GM18870 (cell line): ENCODE results near the gene KRTAP10-1.

Experiments
- ATAC-seq: cut with Tn5 transposase; IDR thresholded peaks from one replicate; pipeline ENCODE4 v1.9.1; 2021; ENCODE audit warnings: moderate library complexity; ENCODE audit not compliant: unreplicated experiment

KRTAP10-1 gene

DNA sequence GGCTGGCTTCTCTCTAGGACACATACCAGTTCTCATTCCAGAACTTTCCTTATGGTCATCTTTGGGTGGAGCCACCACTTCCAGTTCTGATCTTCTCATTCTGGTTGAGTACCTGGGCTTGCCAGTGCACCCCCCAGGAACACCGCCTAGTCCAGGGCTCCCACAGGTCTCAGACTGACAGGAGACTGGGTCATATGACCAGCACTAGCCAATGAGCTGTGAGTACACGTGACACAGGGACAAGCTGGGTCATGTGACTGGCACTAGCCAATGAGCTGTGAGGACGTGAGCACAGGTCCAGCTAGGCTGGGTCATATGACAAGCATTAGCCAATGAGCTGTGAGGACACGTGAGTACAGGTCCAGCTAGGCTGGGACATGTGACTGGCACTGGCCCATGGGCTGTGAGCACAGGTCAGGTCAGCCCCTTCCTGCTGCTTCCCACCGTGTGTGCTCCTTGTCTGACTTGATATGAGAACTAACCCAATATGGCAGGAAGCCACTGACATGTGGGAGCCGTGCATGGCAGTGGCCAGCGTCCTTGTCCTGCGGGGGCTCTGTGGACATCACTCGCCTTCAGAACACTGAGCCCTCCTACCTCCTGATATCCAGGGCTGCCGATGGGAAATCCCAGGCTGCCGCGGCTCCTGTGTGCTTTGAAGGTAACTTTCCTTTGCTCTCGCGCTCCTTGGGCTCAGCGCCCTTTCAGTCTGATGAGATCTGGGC lies 22.7 kb downstream of the KRTAP10-1 start:
- no peak for ATAC-seq

DNA sequence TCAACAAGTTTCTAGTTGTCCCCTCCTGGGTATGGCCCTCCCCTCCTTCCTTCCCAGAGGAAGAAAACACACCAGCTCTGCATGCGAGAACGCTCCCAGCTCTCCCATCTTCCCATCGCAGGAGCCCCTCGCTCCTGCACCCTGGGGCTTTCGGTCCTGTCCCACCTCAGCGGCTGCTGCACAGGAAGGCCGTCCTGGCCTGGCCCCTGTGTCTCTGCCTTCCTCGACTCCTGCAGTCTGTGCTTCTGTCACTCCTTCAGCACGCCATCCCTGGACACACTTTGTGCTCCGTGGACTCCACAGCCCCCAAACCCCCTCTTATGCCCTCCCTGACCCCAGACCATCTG lies 23.2 kb downstream of the KRTAP10-1 start:
- ATAC-seq = no peak

DNA sequence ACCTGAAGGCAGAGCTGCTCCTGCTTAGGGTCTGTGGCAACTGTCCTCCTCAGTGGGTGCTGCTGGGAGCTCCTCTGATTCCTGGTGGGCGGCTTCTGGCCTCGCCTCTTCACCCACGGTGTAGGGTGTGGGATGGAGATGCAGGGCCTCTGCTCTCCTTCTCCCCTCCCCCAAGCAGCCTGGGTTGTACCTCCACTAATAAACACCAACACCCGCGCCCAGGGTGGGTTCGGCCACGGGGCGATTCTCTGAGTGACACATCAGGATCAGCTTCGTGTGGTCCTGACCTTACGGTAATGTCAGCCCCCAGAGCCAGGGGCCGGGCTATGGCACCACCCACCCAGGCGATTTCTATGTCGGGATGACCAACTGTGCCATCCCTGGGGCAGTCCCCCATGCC lies 23.7 kb downstream of the KRTAP10-1 start:
- no peak for ATAC-seq

DNA sequence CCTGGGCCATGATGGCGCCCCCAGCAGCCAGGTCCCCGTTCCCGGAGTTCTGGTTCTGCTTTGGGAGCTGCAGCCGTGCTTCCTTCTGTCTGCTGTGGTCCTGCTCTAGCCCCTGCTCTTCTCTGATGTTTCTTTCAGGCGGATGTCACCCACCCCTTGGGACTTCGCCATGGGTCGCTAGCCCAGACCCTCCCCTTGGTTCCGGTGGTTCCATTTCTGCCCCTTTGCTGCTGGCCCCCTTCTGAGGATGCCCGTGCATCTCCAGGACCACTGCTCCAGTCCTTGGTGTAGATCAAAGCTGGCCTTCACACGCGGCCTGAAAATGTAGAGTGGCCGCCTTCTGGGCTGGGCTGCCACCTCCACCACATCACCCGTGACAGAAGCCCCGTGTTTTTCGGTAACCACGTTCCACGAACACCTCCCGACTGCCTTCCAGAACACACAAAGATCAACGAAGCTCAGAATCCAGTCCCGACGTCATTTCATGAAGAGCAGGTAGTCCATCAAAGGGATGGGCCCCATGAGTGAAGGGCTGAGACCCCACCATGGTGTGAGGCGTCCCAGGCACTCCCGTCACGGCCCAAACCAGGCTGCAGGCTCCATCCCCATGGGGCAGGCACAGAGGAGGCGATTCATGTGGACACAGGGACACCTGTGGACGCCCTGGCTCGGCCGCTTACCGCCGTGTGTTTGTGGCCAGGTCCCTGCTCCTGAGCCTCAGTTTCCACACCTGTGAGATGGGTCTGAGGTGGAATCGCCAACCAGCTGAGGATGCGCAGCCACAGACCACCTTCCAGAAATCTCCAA lies 24.4 kb downstream of the KRTAP10-1 start:
- no peak for ATAC-seq

DNA sequence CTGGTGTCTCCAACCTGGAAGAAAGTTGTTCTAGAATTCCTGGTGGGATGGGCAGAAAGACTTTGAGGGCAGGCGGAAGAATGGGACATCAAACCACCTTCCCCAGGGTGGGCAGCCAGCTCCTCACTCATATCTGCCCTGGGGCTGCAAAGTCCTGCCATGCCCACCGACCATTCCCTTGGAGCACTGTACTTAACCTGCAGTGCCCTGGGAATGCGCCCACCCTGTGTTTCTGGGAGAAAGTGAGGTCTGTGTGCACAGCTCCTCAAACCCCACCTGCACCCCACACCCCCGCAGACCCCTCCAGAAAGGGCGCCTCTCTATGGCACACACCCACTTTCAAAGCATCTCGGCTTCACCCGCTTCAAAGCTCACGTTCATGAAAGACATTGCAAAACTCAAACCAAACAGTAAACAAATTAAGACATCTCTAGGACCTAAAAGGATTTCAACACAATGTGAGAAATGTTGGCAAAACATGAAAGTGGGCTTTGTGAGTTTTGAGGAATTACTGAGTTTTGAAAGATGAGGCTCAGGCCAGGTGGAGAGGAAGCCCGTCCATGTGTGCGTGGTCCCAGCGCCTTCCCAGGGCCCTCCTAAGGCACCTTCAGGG lies 25.1 kb downstream of the KRTAP10-1 start:
- no peak for ATAC-seq

DNA sequence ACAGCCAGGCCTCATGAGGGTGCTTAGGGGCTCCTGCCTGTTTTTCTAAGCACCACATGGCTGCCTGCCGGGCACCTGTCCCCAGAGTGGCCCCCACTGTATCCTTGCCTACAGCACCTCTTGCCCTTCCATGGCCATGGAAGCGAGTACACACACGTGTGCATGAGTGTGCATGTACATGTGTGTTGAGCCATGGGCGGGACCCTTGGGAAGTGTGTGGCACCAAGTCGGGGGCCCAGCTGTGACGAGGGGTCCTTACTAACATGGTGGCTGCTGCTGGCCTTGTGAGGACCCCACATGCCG lies 25.8 kb downstream of the KRTAP10-1 start:
- ATAC-seq = no peak

DNA sequence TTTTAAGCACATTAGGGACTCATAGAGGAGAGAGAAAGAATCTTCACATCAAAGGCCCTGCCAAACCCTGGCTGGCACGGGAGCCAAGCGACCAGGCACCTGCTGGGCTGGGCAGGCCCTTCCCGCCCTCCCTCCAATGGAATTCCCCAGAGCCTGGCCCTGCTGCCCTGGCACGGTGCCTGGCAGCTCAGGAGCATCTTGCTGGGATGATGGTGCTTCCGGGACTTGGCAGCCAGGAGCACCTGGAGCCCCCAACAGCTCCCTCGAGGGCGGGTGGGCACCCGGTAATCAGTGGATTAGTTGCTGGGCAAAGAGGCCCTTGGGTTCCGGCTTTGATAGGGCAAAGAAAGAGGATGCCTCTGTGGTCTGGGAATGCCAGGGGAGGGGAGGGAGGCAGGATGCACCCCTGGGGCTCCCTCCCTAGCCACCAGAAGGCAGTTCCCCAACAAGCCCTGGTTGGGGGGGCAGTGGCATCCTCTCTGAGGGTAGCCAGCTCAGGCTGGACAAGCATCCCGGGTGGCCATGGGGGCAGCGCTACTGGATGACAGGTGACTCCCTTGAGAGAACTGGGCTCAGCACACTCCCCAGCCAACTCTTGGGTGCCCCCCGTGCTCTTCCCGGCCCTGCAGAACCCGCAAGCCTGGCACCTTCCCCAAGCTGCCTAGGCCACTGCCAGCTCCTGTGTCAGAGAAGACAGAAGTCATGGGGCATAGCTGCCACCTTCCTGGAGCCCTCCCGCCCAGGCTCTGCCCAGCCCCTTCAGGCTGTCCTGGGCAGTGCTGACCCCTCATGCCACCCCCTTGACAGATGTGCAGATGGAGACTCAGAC lies 26.4 kb downstream of the KRTAP10-1 start:
- no peak for ATAC-seq

DNA sequence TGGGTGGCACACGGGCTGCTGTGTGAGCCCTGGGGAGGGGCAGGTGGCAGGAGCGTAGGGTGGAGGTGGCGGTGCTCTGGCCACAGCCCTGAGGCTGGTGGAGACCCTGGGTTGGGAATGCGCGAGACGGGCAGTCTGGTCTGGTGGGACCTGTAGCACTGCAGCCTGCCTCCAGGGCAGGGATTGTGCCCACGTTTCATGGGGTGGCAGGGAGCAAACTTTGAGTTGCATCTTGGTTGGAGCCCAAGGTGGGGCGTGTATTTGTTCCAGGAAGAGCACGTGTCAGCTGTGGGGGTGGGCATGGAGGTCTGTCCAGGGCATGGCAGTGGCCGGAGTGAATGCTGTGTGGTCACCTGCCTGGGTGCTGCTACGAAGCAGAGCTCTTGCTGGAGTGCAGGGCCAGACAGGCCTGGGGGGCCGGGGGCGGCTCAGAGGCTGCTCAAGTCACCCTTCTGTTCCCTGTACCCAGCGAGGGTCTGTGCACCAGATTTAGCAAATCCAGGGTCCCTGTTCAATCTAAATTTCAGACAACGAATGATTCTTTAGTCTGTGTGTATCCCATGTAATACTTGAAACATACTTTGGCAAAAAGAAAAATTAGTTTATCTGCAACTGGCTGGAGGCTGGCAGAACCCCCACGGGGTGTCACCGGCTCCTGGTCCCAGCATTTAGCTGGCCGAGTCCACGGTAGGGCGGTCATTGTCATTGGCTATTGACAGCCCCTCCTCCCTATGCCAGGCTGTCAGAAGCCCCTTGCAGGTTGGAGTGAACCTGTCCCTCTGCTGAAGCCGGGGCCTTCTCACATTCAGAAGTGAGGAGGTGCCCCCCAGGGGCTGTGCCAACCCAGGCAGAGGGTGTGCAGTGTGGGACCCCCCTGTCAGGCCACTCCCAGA lies 27.3 kb downstream of the KRTAP10-1 start:
- no peak for ATAC-seq

DNA sequence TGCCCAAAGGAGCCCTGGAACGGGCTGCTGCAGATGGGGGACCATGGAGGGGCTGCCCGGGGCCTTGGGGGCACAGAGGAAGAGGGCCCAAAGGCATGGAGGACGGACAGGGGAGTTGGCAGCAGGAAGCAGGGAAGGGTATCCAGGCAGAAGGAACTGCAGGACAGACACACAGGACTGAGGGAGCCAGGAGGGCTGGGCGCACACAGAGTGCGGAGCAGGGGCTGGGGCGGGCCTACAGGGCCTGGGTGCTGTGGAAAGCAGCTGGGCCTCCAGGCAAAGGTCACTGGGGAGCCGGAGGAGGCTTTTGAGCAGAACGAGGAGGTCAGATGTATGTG lies 28.1 kb downstream of the KRTAP10-1 start:
- ATAC-seq = no peak

DNA sequence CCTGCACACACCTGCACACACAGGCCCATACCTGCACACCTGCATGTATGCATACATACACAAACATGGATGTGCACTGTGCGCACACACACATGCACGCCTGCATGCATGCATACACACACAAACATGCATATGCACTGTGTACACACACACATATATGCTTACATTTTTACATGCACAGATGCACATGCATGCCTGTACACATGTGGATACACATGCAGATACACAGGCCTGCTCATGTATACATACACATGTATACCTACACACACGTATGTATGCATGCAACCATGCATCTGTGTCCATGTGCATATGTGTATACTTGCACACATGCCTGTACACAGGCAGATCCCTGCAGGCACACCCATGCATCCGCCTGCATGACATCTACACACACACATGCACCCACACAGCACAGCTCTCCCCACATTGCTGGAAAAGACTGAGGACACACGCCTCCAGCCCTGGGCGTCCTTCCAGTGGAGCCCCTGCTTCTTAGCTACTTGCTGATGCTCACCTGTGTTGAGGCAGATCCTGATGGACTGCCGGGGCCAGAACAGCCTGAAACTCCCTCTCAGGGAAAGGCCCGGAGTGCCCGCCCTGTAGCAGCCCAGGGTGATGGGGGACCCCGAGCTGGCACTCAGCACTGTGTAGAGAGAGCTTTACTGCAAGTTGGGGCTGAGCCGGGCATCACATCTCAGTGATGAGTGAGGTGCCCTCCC lies 28.6 kb downstream of the KRTAP10-1 start:
- no peak for ATAC-seq

DNA sequence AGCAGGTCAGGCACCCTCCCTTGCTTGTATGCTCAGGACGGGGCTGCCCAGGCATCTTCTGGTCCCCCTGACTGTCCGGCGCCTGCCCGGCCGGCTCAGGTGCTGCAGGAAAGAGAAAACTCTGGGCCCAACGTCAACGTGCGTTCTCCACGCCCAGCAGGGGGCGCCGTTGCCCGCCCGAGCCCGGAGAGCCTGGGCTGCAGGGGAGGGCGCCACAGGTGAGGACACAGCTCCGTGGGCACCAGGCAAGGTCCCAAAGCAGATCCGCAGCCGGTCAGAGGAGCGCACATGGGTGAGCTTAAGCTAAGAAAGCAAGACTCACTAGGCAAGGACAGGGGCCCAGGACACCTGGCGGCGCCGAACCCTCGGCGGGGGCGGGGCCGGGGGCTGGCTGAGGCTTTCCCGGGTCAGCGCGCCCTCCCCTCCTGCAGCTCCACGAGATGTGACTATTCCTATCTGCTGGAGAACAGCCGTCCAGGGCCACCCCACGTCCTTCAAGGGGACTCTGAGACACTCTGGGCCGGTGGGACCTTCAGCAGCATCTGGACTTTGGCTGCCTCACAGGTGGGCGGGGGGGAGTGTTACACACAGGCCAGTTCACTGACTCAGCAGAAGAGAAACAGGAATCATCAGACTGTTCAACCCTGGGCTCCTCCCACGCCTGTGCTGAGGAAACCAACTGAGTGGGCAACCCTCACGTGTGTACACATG lies 29.3 kb downstream of the KRTAP10-1 start:
- ATAC-seq = no peak

DNA sequence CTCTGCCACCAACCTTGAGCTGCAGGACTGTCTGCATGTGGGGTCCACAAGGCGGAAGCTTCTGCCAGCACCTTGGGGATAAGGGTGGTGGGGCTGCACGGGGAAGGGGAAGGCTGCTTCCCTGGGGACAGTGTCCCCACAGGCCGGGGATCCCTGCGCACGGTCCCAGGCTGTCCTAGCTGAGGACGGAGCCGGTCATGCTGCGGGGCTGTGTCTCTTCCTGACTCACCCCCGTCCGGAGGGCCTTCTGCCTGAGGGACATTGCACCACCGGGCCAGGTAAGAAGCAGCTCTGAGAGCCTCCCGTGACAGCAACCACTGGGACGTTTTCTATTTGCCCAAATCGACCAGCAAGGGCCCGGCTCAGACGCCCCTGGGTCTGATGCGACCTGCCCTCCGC lies 29.9 kb downstream of the KRTAP10-1 start:
- no peak for ATAC-seq

DNA sequence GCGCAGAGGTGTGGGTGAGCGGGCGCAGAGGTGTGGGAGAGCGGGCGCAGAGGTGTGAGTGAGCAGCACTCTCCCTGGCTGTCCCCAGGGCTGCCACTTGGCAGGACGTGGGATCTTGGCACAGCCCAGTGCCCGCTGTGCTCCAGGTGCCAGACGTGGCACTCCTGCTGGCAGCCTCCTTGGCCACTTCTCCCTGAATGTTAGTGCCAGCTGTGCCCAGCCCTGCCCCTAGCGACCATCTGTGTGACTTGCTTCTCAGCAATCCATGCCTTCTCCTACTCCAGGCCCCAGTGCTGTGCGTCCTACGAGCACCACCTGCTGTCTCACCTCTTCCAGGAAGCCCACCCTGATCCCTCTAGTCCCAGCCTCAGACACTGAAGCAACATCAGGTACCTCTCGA lies 30.5 kb downstream of the KRTAP10-1 start:
- no peak for ATAC-seq

DNA sequence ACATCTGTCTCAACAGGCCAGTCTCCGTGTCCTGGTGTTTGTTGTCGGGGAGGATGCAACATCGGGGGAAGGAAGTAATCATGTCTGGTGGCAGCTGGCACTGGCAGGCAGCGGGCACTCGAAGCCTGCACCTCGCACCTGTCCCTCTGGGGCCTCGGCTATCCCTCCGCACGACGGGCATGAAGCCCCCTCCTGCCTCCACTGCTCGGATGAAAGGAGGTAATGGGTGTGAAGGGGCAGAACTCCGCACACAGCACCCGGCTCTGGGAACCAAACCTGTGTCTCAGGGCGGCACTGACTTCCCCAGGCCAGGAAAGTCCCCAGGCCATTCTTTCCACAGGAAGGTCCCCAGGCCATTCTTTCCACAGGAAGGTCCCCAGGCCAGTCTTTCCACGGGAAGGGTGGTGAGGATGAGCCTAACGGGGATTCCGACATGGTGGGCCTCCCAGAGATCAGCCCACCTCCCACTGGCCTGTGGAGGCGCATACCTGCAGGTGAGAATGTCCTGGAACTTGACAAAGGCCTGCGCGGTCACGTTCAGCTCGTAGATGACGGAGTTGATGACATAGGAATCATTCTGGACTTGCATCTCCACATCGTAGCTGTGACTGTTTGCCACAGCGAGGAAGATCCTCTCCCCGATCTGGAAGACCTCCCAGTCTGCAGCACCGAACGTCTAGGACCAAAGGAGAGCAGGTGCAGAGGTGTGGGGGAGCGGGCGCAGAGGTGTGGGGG lies 31.1 kb downstream of the KRTAP10-1 start:
- no peak for ATAC-seq

DNA sequence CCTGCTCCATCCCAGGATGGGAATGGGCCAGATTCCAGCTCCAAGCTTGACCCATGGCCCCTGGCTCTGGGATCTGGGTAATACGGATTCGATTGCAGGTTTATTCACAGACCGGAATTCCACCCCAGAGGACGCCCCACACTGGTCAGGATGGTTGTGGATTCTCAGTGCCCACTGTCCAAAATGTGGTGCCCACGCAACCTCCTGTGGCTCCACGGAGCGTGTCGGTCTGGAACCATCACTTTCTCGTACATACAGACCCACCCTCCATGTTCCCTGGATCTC lies 31.6 kb downstream of the KRTAP10-1 start:
- ATAC-seq = no peak

DNA sequence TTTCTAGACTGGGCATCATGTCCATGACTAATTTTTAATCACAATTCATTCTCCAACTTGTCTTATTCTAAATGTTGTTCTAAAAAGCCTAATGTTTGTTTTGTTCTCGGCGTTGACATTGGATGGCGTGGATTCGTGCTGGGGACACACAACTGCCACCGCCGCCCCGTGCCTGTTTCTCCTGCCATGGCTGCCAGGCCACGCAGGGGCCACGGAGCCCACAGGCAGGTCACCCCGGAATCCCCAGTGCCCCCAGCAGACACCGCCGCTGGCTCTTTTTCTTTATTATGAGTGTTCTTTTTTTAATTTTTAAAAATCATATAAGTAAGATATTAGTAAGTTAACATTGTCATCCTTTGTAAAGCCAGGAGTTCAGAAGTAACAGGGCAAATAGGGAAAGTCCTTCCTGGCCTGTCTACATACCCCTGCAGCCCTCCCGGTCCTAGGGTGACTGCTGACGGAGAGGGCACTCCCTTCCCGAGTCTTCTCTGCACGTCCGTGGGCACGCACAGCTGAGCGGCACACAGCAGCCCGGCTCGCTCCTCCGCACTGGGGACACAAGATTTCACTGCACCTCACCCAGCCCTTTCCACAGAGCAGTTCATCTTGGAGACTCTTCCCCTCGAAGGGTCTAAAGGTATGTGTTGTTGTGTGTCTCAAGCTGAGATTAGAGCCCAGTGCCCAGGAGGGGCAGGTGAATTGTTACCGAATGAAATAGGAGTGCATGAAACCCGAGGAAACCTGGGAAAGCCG lies 32.1 kb downstream of the KRTAP10-1 start:
- ATAC-seq = no peak

DNA sequence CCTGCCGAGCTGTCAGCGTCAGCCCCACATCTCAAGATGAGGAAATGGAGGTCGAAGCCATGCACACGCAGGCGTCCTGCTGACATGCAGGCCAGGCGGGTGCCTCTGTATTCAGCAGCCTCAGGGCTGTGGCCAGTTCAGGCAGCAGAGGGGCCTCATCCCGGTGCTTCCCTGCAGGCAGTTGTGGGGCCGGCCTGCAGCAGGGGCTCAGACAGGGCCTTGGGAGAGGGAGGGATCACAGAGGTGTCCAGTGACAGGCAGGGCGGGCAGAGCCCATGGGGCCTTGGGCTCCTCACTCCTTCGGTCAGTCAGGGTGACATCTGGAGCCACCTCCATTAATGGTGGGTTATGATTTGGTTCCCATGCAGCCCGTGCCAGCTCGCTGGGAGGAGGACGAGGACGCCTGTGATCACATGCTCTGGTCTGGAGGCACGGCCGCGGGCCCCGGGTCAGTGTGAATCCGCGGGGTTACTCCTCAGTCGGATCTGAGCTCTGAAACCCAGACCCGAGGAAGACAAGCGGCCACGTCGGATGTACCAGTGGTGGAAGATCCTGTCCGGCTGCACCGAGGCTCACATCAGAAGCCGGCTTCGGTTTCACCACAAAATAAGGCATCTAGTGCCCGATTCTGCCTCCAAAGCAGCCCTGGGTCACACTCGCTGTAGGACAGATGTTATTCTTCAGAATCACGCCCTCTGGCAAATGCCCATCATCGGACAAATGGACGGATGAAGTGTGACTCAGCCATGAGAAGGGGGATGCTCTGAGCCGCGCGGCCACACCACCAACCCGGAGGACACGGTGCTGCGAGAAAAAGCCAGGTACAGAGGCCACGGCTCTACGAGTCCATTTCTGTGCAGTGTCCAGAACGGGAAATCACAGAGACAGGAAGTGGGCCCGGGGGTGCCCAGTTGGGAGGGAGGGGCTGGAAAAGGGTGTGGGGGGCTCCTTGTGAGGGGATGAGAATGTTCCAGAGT lies 33.4 kb downstream of the KRTAP10-1 start:
- no peak for ATAC-seq
